Adrenal gland (tissue), 12 donors: ENCODE results near the gene CARS1. TPM values are rescaled to one million over a fixed set of nuclear protein-coding genes. Genes with fewer than 3 reads are reported as not detected.

Experiments used
- DNase-seq, 7 donors: peaks; one replicate each; pipeline ENCODE4 v3.0.0-alpha.2; 2019 to 2020
- H3K27ac ChIP-seq, 5 donors: fragments of 200-600 bp; sonication (generic) in 4 of 5; 1 replicate in 3 of 5; 2 replicates in 2 of 5; pipeline versions ENCODE4 v1.5.1 to v1.8.0; 2016 to 2020; ENCODE audit warnings: mild to moderate bottlenecking in 1 of 5
- H3K27me3 ChIP-seq: fragments of 200-600 bp; 2 replicates; pipeline ENCODE4 v1.8.0; 2021
- H3K36me3 ChIP-seq, 2 donors: fragments of 200-600 bp; replicated peaks in 1 of 2; 1 replicate in 1 of 2; 2 replicates in 1 of 2; pipeline versions ENCODE4 v1.5.1 to v1.8.0; 2018 to 2022
- H3K4me1 ChIP-seq, 2 donors: fragments of 200-600 bp; replicated peaks in 1 of 2; 1 replicate in 1 of 2; 2 replicates in 1 of 2; pipeline versions ENCODE4 v1.5.1 to v1.8.0; 2018 to 2021
- H3K4me3 ChIP-seq, 4 donors: fragments of 200-600 bp; sonication (generic) in 3 of 4; one replicate each; pipeline ENCODE4 v1.5.1; 2016 to 2018
- H3K9me3 ChIP-seq, 3 donors: fragments of 200-600 bp; sonication (generic) in 1 of 3; replicated peaks in 1 of 3; 1 replicate in 2 of 3; 2 replicates in 1 of 3; pipeline versions ENCODE4 v1.5.1 to v1.8.0; 2016 to 2021
- POLR2A ChIP-seq, 2 donors: fragments of 450-650 bp; IDR thresholded peaks; one replicate each; pipeline ENCODE4 v1.6.1; 2017; ENCODE audit warnings: antibody characterized with exemption in 2 of 2, mild to moderate bottlenecking in 2 of 2, moderate library complexity in 1 of 2
- WGBS, 4 donors: extraction: QIAGEN DNeasy Blood & Tissue Kit in 2 of 4; methylation state at CpG; one replicate each; pipeline versions ENCODE4 v1.1.5 to v1.1.7; 2013 to 2017; 5-methylcytosine and 5-hydroxymethylcytosine counted together
- intact Hi-C, 2 donors: fragments of 100-400 bp; cut with DNase I; formaldehyde crosslinking; loops; one replicate each; pipeline versions ENCODE4 v1.14.1 to v1.15.0; 2022 to 2023
- polyA plus RNA-seq, 3 donors: library from polyadenylated mRNA; stranded (reverse); fragments of 200-250 nt in 2 of 3; fragments of 350-450 nt in 1 of 3; fragmentation: Illumina TruSeq in 1 of 3; extraction: RNeasy Lipid Tissue Mini Kit (QIAGEN cat#74804) in 1 of 3; gene quantifications; one replicate each; pipeline ENCODE4 v1.2.3, GENCODE V29; 2013 to 2014
- total RNA-seq, 9 donors: library from RNA; depleted of rRNA in 4 of 9; stranded (reverse); fragments of >200 nt in 4 of 9; fragments of 120-200 nt in 1 of 9; fragmentation: NEBNext Ultra II Directional in 1 of 9; extraction: Animal tissue kit (Norgen Biotek cat#: 25700) in 1 of 9; gene quantifications; one replicate each; pipeline versions ENCODE4 v1.1.0 to v1.2.4, GENCODE V29; 2013 to 2023
- TF ChIP-seq, protein P1 (sequence below), 6 experiments: fragments of 450-650 bp in 4 of 6; fragments of 200-600 bp in 2 of 6; sonication (generic) in 1 of 6; IDR thresholded peaks; 1 replicate in 5 of 6; 2 replicates in 1 of 6; pipeline versions ENCODE4 v1.5.1 to v1.8.0; 2016 to 2021; ENCODE audit warnings: antibody characterized with exemption in 6 of 6, mild to moderate bottlenecking in 2 of 6, moderate library complexity in 1 of 6
- donor health status: healthy with polysubstance abuse.
- donor health status: Bipolar disorder and iron deficiency.
- donor health status: DM: yes; HTN: yes; CAD: no.
- donor health status: DM: no; HTN: no; CAD: no.
- donor health status: DM: no; HTN: no; CAD: no.
- donor health status: DM: yes; HTN: yes; CAD: no.

The CARS1 gene
- total and polyA plus RNA-seq, 12 donors = 17.2 to 46.7 (median 31.5) TPM

DNA sequence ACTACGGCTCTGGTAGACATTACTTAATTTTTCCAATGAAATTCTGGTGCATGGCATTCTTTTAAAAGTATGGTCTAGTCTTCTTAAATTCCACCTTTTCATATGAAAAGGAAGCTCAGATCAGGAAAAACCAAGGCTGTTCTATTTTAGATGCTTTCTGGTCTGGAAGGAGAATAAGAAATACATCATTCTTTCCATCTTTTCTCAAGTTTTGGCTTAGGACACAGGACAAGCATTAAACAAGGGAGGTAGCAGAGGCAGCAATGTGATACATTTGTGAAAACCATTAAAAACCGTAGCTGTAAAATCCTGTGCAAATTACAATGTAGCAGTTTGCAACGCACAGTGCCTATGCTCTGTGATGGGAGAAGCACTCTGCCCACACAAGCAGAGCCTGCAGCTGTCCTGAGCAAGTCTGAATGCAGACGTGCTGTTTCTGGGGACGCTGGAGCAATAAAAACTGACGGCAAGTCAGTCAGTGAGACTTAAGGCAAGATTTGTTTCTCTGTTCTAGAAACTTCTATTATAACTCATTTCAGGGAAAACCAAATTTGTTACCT, 88.8 kb downstream of the CARS1 start:
- WGBS, 4 donors = 75 to 84% (median 80%) methylated on average over 6 of the region's 6 CpGs
- Histone ChIP-seq H3K4me1 (no peaks in the 10 kb centered on the region), H3K27me3 (no peaks in the 10 kb centered on the region), H3K27ac (no peak overlapping the region), H3K9me3 (no peaks in the 10 kb centered on the region), H3K4me3 (no peak overlapping the region), H3K36me3 (peaks cover 0 to 96% of the 10 kb centered on the region in 2 donors)
- intact Hi-C loops = no loop called here
- TF ChIP-seq, protein P1, sequence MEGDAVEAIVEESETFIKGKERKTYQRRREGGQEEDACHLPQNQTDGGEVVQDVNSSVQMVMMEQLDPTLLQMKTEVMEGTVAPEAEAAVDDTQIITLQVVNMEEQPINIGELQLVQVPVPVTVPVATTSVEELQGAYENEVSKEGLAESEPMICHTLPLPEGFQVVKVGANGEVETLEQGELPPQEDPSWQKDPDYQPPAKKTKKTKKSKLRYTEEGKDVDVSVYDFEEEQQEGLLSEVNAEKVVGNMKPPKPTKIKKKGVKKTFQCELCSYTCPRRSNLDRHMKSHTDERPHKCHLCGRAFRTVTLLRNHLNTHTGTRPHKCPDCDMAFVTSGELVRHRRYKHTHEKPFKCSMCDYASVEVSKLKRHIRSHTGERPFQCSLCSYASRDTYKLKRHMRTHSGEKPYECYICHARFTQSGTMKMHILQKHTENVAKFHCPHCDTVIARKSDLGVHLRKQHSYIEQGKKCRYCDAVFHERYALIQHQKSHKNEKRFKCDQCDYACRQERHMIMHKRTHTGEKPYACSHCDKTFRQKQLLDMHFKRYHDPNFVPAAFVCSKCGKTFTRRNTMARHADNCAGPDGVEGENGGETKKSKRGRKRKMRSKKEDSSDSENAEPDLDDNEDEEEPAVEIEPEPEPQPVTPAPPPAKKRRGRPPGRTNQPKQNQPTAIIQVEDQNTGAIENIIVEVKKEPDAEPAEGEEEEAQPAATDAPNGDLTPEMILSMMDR (IDR thresholded peaks at IDR 0.05) = no peak
- no peak for TF ChIP-seq POLR2A (IDR thresholded peaks at IDR 0.05)
- DNase-seq = no peak

DNA sequence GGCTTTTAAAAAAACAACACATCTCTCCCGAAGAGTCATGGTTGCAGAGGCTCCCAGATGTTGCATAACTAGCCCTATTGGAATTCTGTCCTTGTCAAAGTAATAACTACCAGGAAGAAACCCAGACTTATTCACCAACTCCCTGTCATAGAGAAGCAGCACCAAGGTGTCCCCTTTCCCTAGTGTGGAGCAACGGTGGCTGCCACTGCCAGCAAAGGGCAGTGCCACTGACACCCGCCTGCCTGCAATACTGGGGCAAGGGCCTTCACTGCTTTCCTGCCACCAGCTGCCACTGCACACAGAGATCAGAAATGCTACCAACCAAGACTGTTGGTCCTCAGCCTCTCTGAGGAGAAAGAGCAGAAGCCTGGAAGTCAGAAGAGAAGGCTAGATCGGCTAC, 92.4 kb downstream of the CARS1 start:
- Histone ChIP-seq H3K36me3 (peaks cover 0 to 77% of the 10 kb centered on the region in 2 donors), H3K9me3 (no peaks in the 10 kb centered on the region), H3K4me1 (no peaks in the 10 kb centered on the region), H3K4me3 (no peak overlapping the region), H3K27ac (no peak overlapping the region), H3K27me3 (no peaks in the 10 kb centered on the region)
- intact Hi-C loops = no loop called here
- 73 to 87% (median 80%) methylated on average over 4 of the region's 4 CpGs for WGBS, 4 donors
- TF ChIP-seq, protein P1 (IDR thresholded peaks at IDR 0.05) = no peak
- TF ChIP-seq POLR2A (IDR thresholded peaks at IDR 0.05) = no peak
- no peak for DNase-seq

DNA sequence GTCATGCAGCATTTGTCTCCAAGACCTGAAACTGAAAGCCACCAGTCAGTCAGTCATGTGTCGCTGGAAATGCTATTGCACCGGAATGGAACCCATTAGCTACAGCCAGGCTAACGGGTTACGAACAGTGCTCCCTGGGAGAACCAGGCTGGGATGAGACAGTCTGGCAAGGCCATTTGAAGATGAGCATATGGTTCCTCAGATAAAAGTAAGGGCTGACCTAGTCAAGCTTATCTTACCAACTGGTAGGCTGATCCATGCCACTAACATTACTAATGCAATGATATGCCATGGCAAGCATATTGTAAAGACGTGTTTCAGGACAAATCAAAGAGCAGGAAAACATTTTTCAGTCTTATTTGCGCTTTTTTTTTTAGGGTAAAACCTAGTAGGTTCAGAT, 93.5 kb downstream of the CARS1 start:
- H3K4me1 ChIP-seq = no peaks in the 10 kb centered on the region
- TF ChIP-seq POLR2A (IDR thresholded peaks at IDR 0.05) = no peak
- TF ChIP-seq, protein P1 (IDR thresholded peaks at IDR 0.05) = no peak
- no peak overlapping the region for H3K27ac ChIP-seq
- H3K4me3 ChIP-seq = no peak overlapping the region
- no peaks in the 10 kb centered on the region for H3K27me3 ChIP-seq
- 92 to 98% (median 95%) methylated on average over 6 of the region's 6 CpGs for WGBS, 4 donors
- intact Hi-C loops = no loop called here
- peaks cover 0 to 77% of the 10 kb centered on the region in 2 donors for H3K36me3 ChIP-seq
- no peak for DNase-seq
- H3K9me3 ChIP-seq = no peaks in the 10 kb centered on the region

DNA sequence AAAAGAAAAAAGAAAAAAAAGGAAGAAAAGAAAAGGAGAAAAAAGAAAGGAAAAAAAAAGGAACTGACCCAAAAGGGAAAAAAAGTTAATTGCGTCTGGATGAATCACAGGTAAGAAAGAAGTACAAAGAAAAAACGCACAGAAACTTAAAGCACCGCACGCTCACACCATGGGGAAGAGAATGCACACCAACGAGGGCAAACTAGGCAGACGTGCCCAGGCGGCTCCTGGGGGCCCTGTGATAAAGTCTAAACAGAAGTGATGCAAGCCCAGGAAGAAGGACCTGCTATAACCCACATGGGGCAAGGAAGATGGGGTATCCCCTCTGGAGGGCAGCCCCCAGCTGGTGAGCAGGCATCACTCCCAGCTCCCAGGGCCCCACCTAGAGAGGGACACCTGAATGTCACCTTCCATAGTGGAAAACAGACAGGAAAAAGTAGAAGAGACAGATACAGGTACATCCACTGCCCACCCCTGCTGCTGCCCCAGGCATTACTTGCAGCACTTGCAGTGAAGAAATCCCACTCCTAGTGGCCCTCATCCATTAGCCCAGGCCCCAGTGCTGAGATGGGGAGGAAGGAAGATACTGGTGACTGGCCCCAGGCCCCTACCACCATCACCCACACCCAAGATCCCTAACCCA, 94.0 kb downstream of the CARS1 start:
- Histone ChIP-seq H3K9me3 (no peaks in the 10 kb centered on the region), H3K4me3 (no peak overlapping the region), H3K27ac (no peak overlapping the region), H3K4me1 (no peaks in the 10 kb centered on the region), H3K36me3 (peaks cover 0 to 77% of the 10 kb centered on the region in 2 donors), H3K27me3 (no peaks in the 10 kb centered on the region)
- intact Hi-C loops = no loop called here
- no peak for TF ChIP-seq POLR2A (IDR thresholded peaks at IDR 0.05)
- TF ChIP-seq, protein P1 (IDR thresholded peaks at IDR 0.05) = no peak
- DNase-seq = no peak
- 86 to 91% (median 90%) methylated on average over 7 of the region's 7 CpGs for WGBS, 4 donors
